Activated naive CD8-positive, alpha-beta T cell (primary cell): Measurements from ENCODE around the gene SPA17.

Source experiments
- H3K27ac Mint-ChIP-seq: one replicate; pipeline ENCODE4 v1.8.0; 2021; ENCODE audit warnings: mixed read lengths
- H3K27me3 Mint-ChIP-seq: one replicate; pipeline ENCODE4 v1.8.0; 2021; ENCODE audit warnings: mixed read lengths
- H3K36me3 Mint-ChIP-seq: one replicate; pipeline ENCODE4 v1.8.0; 2021; ENCODE audit warnings: mixed read lengths
- H3K4me1 Mint-ChIP-seq: one replicate; pipeline ENCODE4 v1.8.0; 2021; ENCODE audit warnings: low read depth, mixed read lengths
- H3K4me3 Mint-ChIP-seq: one replicate; pipeline ENCODE4 v1.8.0; 2021; ENCODE audit warnings: mild to moderate bottlenecking, mixed read lengths
- H3K9me3 Mint-ChIP-seq: one replicate; pipeline ENCODE4 v1.8.0; 2021; ENCODE audit warnings: low read depth, mixed read lengths

SPA17 gene

DNA sequence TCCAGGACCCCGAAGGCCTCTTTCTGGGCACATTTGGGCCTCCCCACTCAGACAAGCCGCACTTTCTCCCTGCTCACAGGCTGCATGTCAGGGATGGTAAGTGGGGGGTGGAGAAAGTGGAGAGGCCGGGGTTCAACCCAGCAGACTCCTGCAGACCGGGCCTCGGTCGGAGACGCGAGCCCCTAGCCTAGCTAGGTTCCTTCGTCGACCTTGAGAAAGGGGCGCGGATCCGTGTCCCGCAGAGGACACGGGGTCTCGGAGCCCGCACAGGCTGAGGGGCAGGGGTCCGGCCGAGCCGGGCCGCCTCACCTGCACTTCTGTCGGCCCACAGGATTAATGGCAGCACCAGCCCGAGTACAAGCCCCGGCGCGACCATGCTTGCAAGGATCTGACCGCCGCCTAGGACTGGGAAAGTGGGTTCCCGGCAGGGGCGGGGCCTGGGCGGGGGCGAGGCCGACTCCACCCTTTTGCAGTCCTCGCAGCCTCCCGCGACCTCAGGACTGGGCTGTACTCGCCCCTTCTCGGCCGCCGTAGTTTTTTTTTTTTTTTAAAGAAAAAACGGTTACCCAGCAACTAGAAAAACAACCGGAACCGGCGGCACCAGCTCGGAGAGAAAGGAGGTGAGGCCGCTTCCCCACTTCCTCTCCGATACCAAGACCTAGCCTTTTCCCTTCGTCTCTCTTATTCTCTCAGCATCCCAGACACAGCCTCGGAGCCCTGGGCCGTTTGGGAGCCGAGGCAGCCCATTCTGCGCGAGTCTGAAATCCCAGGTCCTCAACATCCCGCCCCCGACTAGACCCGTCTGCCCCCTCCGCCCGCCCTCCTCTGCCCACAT lies at the start of gene SPA17, which contains the start of gene SIAE:
TSS of gene SPA17 (plus strand) at position 572 of the 835 bp plus-strand sequence. CDS start 1,361 bp downstream, outside the sequence.
TSS of gene SIAE (minus strand) at position 407 of the 835 bp plus-strand sequence. CDS start at position 376, 31 bp downstream.
- no peaks in the 10 kb centered on the region for H3K9me3 Mint-ChIP-seq
- H3K27ac Mint-ChIP-seq = peak within 1 kb of the TSS; percentile 85
- H3K4me1 Mint-ChIP-seq = peaks cover 20% of the 10 kb centered on the region
- peak within 1 kb of the TSS; percentile 91 for H3K4me3 Mint-ChIP-seq
- H3K36me3 Mint-ChIP-seq = no peaks in the 10 kb centered on the region
- no peaks in the 10 kb centered on the region for H3K27me3 Mint-ChIP-seq

DNA sequence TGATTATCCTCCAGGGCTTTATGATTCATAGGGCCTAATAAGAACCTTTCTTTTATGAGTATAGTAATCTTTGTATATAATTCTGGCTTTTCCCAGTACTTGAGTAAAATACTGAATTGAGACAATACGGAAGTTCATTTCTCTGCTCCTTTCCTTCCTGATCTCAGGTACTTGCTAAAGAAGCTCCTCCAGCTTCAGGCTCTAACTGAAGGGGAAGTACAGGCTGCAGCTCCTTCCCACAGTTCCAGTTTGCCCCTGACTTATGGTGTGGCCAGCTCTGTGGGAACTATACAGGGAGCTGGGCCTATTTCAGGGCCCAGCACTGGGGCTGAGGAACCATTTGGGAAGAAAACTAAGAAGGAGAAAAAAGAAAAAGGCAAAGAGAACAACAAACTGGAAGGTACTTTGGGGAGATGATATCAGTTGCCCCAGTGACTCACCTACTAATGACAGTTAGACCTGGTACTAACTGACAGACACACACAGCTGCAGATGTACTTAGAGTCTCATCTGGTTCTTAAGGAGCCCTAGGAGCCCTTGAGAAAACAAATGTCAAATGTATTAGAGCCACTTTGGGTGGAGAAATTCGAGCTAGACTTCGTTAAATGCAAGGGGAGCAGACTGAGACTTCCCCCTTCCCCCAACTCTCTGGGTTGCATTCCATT lies 48.1 kb upstream of the SPA17 start:
- H3K4me1 Mint-ChIP-seq = peaks cover 44% of the 10 kb centered on the region
- H3K27me3 Mint-ChIP-seq = no peaks in the 10 kb centered on the region
- H3K9me3 Mint-ChIP-seq = no peaks in the 10 kb centered on the region
- H3K27ac Mint-ChIP-seq = peak overlapping the region; percentile 6
- H3K4me3 Mint-ChIP-seq = no peak overlapping the region
- H3K36me3 Mint-ChIP-seq = peaks cover 11% of the 10 kb centered on the region

- Mint-ChIP-seq H3K27ac (no peak overlapping the region), H3K9me3 (no peaks in the 10 kb centered on the region), H3K27me3 (no peaks in the 10 kb centered on the region), H3K36me3 (peaks cover 13% of the 10 kb centered on the region), H3K4me1 (peaks cover 37% of the 10 kb centered on the region), H3K4me3 (no peak overlapping the region)
Observed at GRCh38 chr11:124627546-124627945, 46.2 kb upstream of the SPA17 start.

GRCh38 chr11:124629961-124630360 lies 43.7 kb upstream of the SPA17 start:
- H3K36me3 Mint-ChIP-seq = peaks cover 12% of the 10 kb centered on the region
- H3K4me1 Mint-ChIP-seq = peaks cover 18% of the 10 kb centered on the region
- peak overlapping the region; percentile 34 for H3K27ac Mint-ChIP-seq
- no peaks in the 10 kb centered on the region for H3K27me3 Mint-ChIP-seq
- no peaks in the 10 kb centered on the region for H3K9me3 Mint-ChIP-seq
- H3K4me3 Mint-ChIP-seq = no peak overlapping the region

DNA sequence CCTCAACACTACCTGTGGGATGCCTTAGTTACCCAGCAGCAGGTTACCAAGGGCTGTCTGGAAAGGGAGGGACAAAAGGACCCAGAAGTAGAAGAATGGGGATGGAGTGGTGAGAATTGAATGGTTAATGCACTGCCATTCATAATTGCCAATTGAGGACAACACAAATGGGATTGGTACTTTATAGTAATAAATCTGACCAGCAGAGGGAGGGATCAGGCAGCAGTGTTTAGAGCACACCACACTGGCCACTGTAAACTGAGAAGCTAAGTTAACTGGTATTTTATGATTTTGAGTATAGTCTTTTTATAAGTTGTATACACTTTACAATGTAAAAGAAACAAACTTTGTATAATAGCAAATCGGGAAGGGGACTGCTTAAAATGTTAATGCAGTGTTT lies 40.3 kb upstream of the SPA17 start:
- H3K4me1 Mint-ChIP-seq = peaks cover 3% of the 10 kb centered on the region
- H3K4me3 Mint-ChIP-seq = no peak overlapping the region
- H3K27ac Mint-ChIP-seq = no peak overlapping the region
- H3K27me3 Mint-ChIP-seq = no peaks in the 10 kb centered on the region
- H3K9me3 Mint-ChIP-seq = no peaks in the 10 kb centered on the region
- H3K36me3 Mint-ChIP-seq = peaks cover 9% of the 10 kb centered on the region

DNA sequence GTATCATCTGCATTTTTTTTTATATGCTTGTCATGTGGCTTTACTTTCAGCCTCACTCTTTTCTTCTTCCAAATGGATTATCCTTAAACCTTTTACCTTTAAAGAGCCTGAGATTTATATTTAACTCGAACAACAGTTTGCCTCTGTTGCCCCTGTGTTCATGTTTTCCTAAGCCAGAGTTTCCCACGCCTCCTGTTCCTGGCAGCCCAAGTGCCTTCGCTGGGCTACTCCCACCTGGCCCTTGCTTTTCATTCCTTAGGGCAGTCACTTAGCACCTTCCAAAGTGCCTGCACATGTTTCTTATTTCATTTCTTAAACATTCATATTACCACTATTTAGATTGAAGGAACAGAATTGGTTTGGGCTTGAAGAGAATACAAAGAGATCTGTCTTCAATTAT lies 37.8 kb upstream of the SPA17 start:
- H3K27me3 Mint-ChIP-seq = no peaks in the 10 kb centered on the region
- no peaks in the 10 kb centered on the region for H3K4me1 Mint-ChIP-seq
- peaks cover 6% of the 10 kb centered on the region for H3K36me3 Mint-ChIP-seq
- no peak overlapping the region for H3K27ac Mint-ChIP-seq
- no peaks in the 10 kb centered on the region for H3K9me3 Mint-ChIP-seq
- H3K4me3 Mint-ChIP-seq = no peak overlapping the region

DNA sequence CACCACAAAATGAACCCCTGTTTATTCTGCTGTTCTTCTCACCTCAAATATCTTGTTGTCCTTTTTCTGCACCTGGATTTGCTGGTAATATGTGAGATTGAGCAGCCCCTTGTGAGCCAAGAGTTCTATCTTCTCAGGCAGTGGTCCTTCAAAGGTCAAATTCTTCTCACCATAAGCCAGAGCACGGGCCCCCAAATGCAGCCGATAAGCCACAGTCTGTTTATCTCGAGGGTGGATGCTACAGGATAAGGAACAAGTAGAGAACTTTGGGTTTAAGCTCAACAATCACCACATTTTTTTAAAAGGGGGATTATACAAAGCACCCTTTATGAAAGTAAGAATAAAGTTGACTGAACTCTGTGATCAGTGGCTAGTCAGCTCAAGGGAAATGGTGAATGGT lies 35.2 kb upstream of the SPA17 start:
- Mint-ChIP-seq H3K9me3 (no peaks in the 10 kb centered on the region), H3K4me3 (no peak overlapping the region), H3K27me3 (no peaks in the 10 kb centered on the region), H3K36me3 (peaks cover 2% of the 10 kb centered on the region), H3K4me1 (no peaks in the 10 kb centered on the region), H3K27ac (peak overlapping the region; percentile 3)

DNA sequence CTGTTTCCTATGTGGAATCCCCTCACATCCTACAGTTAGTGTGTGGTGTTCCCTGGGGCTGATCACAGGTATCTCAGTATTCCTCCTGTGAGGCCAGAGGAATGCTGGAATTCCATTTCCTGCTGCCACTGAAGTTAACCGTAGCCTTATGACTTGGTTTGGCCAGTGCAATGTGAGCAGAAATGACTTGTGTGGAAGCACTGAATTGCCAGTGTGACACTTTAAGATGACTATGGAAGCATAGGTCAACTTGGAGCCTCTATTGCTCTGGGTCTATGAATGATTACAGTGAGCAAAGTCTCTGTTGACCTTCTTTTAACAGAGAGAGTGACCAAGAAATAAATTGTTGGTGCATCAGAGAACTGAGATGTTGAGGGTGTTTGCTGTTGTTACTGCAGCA lies 34.5 kb upstream of the SPA17 start:
- Mint-ChIP-seq H3K4me1 (no peaks in the 10 kb centered on the region), H3K4me3 (no peak overlapping the region), H3K9me3 (no peaks in the 10 kb centered on the region), H3K27me3 (no peaks in the 10 kb centered on the region), H3K27ac (no peak overlapping the region), H3K36me3 (peaks cover 2% of the 10 kb centered on the region)

DNA sequence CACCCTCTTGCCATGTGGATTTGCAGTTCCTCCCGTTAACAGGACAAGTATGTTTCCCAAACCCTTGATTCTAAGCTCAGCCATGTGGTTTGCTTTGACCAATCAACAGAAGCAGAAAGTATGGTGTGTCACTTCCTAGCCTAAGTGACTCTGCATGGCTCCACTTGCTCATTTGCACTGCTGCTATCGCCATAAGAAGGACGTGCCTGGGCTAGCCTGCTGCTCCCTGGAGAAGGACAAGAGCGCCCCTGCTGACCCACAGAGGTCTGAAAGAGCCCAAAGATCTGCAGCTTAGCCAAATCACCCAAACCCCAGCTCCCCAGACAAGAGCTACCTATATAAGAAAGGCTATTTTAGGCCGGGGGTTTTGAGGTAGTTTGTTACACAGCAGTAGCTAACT lies 33.0 kb upstream of the SPA17 start:
- Mint-ChIP-seq H3K4me1 (peaks cover 3% of the 10 kb centered on the region), H3K9me3 (no peaks in the 10 kb centered on the region), H3K4me3 (no peak overlapping the region), H3K27me3 (no peaks in the 10 kb centered on the region), H3K36me3 (peaks cover 2% of the 10 kb centered on the region), H3K27ac (no peak overlapping the region)

GRCh38 chr11:124642628-124643027 lies 31.1 kb upstream of the SPA17 start:
- no peaks in the 10 kb centered on the region for H3K27me3 Mint-ChIP-seq
- H3K27ac Mint-ChIP-seq = no peak overlapping the region
- H3K9me3 Mint-ChIP-seq = no peaks in the 10 kb centered on the region
- peaks cover 3% of the 10 kb centered on the region for H3K4me1 Mint-ChIP-seq
- no peaks in the 10 kb centered on the region for H3K36me3 Mint-ChIP-seq
- H3K4me3 Mint-ChIP-seq = no peak overlapping the region

- H3K9me3 Mint-ChIP-seq = no peaks in the 10 kb centered on the region
- H3K36me3 Mint-ChIP-seq = no peaks in the 10 kb centered on the region
- no peaks in the 10 kb centered on the region for H3K27me3 Mint-ChIP-seq
- no peak overlapping the region for H3K27ac Mint-ChIP-seq
- peaks cover 3% of the 10 kb centered on the region for H3K4me1 Mint-ChIP-seq
- H3K4me3 Mint-ChIP-seq = no peak overlapping the region
Observed at GRCh38 chr11:124643042-124643604, 30.6 kb upstream of the SPA17 start.

GRCh38 chr11:124643605-124644425 lies 29.9 kb upstream of the SPA17 start:
- Mint-ChIP-seq H3K27ac (no peak overlapping the region), H3K4me1 (peaks cover 3% of the 10 kb centered on the region), H3K36me3 (peaks cover 1% of the 10 kb centered on the region), H3K27me3 (no peaks in the 10 kb centered on the region), H3K4me3 (no peak overlapping the region), H3K9me3 (no peaks in the 10 kb centered on the region)

DNA sequence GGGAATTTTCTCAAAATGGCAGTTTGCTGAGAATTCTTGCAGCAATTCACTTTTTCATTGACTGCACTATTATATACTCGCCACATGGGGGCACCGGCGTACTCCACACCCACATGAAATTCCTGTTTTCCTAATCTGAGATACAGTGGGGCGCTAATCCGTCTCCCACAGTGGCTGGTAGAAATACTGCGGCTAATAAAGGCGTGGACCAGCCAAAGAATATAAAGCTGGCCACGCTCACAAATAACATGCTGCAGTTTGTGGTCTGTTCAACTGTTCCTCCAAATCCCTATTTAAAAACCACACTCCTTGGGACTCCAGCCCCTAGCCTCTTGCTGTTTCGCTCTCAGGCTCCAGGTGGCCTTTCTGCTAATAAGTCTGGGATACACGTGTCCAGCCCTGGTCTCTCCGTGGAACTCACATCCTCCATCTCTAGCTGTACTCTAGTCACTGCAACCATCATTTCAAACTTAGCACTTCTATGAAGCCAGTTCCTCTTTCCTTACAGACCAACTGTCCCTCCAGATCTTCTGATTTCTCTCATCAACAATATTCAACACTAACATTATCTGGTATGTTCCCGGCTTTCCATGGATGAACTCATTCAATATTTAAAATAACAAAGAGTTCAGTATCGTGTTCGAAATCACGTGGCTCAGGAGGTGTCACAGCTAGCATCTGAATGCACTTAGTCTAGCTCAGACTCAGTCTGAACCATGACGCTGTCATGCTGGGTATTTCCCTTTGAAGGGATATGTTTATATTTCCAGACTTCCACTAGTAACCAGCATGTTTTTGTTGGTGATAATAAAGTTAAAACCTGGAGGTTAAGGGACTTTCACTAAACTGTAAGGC lies 29.1 kb upstream of the SPA17 start:
- no peak overlapping the region for H3K4me3 Mint-ChIP-seq
- no peaks in the 10 kb centered on the region for H3K27me3 Mint-ChIP-seq
- no peak overlapping the region for H3K27ac Mint-ChIP-seq
- no peaks in the 10 kb centered on the region for H3K9me3 Mint-ChIP-seq
- peaks cover 3% of the 10 kb centered on the region for H3K36me3 Mint-ChIP-seq
- peaks cover 3% of the 10 kb centered on the region for H3K4me1 Mint-ChIP-seq

DNA sequence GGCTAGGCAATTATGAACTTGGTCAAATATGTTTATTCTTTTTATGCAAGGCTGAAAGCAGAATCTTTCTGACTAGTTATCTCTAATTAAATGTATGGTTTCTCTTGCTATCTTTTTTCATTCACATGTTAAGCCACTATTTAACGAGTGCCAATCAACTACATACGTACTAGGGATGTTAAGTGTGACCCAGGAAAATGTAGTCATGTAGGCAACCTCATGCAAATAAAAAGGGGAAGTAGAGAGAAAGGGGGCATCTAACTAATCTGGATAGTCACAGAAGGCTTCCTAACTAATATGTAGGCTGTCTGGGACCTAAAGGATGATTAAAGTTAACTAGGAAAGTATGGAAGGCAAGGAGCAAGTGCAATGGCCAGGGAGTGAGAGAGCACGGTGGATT lies 27.6 kb upstream of the SPA17 start:
- Mint-ChIP-seq H3K27me3 (no peaks in the 10 kb centered on the region), H3K9me3 (no peaks in the 10 kb centered on the region)

More for the DNA sequence above, 27.6 kb upstream of the SPA17 start:
- H3K27ac Mint-ChIP-seq = no peak overlapping the region
- peaks cover 3% of the 10 kb centered on the region for H3K4me1 Mint-ChIP-seq
- H3K36me3 Mint-ChIP-seq = peaks cover 3% of the 10 kb centered on the region
- H3K4me3 Mint-ChIP-seq = no peak overlapping the region
